Measurements from ENCODE around the gene BMF. TPM values are rescaled to one million over a fixed set of nuclear protein-coding genes. Genes with fewer than 3 reads are reported as not detected.
A peak's percentile ranks its signal among the peaks of the same experiment; 100 is the strongest.

BMF gene
- total RNA-seq, 4 donors from 2014 or later: 4.7 to 7.5 (median 6.0) TPM

GRCh38 chr15:40098489-40099261, 10.0 kb downstream of the BMF start:
- ATAC-seq: peak; percentile 82
- Histone ChIP-seq H3K27me3 (no peaks in the 10 kb centered on the region), H3K27ac (peak overlapping the region; percentile 56 to 93 (median 92)), H3K4me3 (peak overlapping the region in 1 of 2 donors; percentile 15), H3K9me3 (no peaks in the 10 kb centered on the region), H3K4me1 (peaks cover 33 to 100% (median 73%) of the 10 kb centered on the region in 3 donors), H3K36me3 (no peaks in the 10 kb centered on the region)
- WGBS, 2 donors (ENCODE audit: low coverage in 1 of 2): 5% methylated on average over 4 of the region's 12 CpGs; no CpG with 5 or more reads in 1 of the 2 donors
- TF ChIP-seq POLR2A (IDR thresholded peaks at IDR 0.05): no peak
- no peak for TF ChIP-seq EP300 (IDR thresholded peaks at IDR 0.05)
- TF ChIP-seq POLR2AphosphoS5 (IDR thresholded peaks at IDR 0.05): peak; percentile 73
- TF ChIP-seq CTCF (IDR thresholded peaks at IDR 0.05): no peak

GRCh38 chr15:40097968-40098476, 10.7 kb downstream of the BMF start:
- WGBS, 2 donors (ENCODE audit: low coverage in 1 of 2): 12% methylated on average over 8 of the region's 10 CpGs; no CpG with 5 or more reads in 1 of the 2 donors
- peaks cover 35 to 100% (median 73%) of the 10 kb centered on the region in 3 donors for H3K4me1 ChIP-seq
- peak overlapping the region; percentile 56 to 93 (median 92) for H3K27ac ChIP-seq

DNA sequence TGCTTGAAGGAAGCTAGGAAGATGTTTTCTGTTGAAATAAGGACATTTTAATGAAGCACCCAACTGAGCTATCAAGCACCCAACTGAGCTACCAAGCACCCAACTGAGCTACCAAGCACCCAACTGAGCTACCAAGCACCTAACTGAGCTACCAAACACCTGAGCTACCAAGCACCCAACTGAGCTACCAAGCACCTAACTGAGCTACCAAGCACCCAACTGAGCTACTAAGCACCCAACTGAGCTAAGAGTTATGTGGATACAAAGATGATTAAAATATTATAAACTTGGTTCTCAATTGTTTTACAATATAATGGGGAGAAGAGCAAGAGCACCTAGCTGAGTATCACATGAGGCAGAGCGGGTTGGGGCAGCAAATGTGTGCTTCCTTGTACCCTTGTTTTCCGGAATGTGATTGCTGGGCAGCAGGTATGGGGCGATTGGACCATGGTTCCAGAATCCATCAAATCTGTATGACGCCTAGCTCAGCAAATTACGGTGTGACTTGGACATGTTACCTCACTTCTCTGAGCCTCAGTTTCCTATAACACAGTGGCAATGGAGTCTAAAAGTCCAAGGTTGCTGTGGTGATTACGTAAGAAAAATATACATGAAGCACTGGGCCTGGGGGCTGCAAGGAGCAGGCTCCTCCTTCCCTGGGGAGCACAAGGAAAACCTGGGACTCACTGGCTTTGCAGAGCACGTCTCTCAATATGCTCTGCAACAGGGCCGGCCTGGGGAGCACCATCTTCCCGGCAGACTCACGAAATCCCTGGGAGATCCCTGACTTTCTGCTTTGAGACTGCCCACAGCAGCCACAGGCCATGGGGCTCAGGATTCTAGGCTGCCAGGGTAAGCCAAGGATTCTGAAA, 11.3 kb downstream of the BMF start:
- ATAC-seq: no peak
- Histone ChIP-seq H3K9me3 (no peaks in the 10 kb centered on the region), H3K36me3 (no peaks in the 10 kb centered on the region), H3K27ac (peak overlapping the region in 3 of 4 donors; percentile 91 to 93 (median 93)), H3K4me1 (peaks cover 30 to 100% (median 73%) of the 10 kb centered on the region in 3 donors), H3K4me3 (no peak overlapping the region), H3K27me3 (no peaks in the 10 kb centered on the region)
- TF ChIP-seq POLR2A (IDR thresholded peaks at IDR 0.05) (no peak), EP300 (IDR thresholded peaks at IDR 0.05) (no peak), POLR2AphosphoS5 (IDR thresholded peaks at IDR 0.05) (no peak), CTCF (IDR thresholded peaks at IDR 0.05) (no peak)
- 77 to 98% methylated on average over 5 to 9 of the region's 10 CpGs for WGBS, 2 donors (ENCODE audit: low coverage in 1 of 2)

More at GRCh38 chr15:40097968-40098476, 10.7 kb downstream of the BMF start:
- Histone ChIP-seq H3K36me3 (no peaks in the 10 kb centered on the region), H3K27me3 (no peaks in the 10 kb centered on the region), H3K9me3 (no peaks in the 10 kb centered on the region), H3K4me3 (no peak overlapping the region)
- no peak for ATAC-seq
- no peak for TF ChIP-seq EP300 (IDR thresholded peaks at IDR 0.05)
- TF ChIP-seq POLR2AphosphoS5 (IDR thresholded peaks at IDR 0.05): no peak
- TF ChIP-seq CTCF (IDR thresholded peaks at IDR 0.05): no peak
- TF ChIP-seq POLR2A (IDR thresholded peaks at IDR 0.05): no peak

- Histone ChIP-seq H3K9me3 (no peaks in the 10 kb centered on the region), H3K4me3 (no peak overlapping the region), H3K36me3 (peaks cover 0 to 2% of the 10 kb centered on the region in 2 donors), H3K4me1 (peaks cover 25 to 100% (median 71%) of the 10 kb centered on the region in 3 donors), H3K27me3 (no peaks in the 10 kb centered on the region), H3K27ac (peak overlapping the region in 3 of 4 donors; percentile 91 to 93 (median 93))
- ATAC-seq: no peak
- TF ChIP-seq POLR2A (IDR thresholded peaks at IDR 0.05): no peak
- TF ChIP-seq EP300 (IDR thresholded peaks at IDR 0.05): no peak
- no peak for TF ChIP-seq CTCF (IDR thresholded peaks at IDR 0.05)
- TF ChIP-seq POLR2AphosphoS5 (IDR thresholded peaks at IDR 0.05): no peak
- WGBS, 2 donors (ENCODE audit: low coverage in 1 of 2): 31 to 38% methylated on average over 6 to 7 of the region's 8 CpGs
These were observed 12.4 kb downstream of the BMF start for GRCh38 chr15:40096094-40096891.
